HepG2 (cell line): ENCODE data around the gene AHSA1. TPM values are rescaled to one million over a fixed set of nuclear protein-coding genes. Genes with fewer than 3 reads are reported as not detected.

Source experiments
- ATAC-seq: fragments of 200-7000 bp; cut with Tn5 transposase; 3 replicates; pipeline ENCODE4 v1.9.1; 2020; ENCODE audit warnings: mild to moderate bottlenecking, moderate library complexity
- BruUV-seq: library from RNA; stranded (reverse); fragments of 400-500 nt; replicated peaks from 2 replicates; lab custom pipeline; 2021; lab: Mats Ljungman, UMichigan
- CTCF ChIA-PET: fragments of 300-600 bp; formaldehyde crosslinking; extraction: SDS; loops from one replicate; lab custom pipeline; 2021; ENCODE audit warnings: low total read pairs, inconsistent platforms, low intra/inter-chr PET ratio; lab: Yijun Ruan, JAX
- POLR2A ChIA-PET: fragments of 350-600 bp; sonication (Branson Sonifier 250); formaldehyde crosslinking; loops from one replicate; lab custom pipeline; 2020; ENCODE audit warnings: antibody characterized with exemption, inconsistent platforms; lab: Yijun Ruan, JAX
- DNase-seq: peaks from one replicate; pipeline ENCODE4 v3.0.0-alpha.2; 2015; ENCODE audit warnings: low spot score
- FAIRE-seq: peaks from 3 replicates; lab custom pipeline; 2011; peaks lifted over from hg19 to GRCh38; lab: Jason Lieb, UNC
- H2AFZ ChIP-seq: one replicate; pipeline ENCODE4 v1.6.1; 2011; ENCODE audit warnings: low read length, inconsistent platforms
- H3K27ac ChIP-seq: fragments of 300-600 bp; 3 replicates; pipeline ENCODE4 v1.8.0; 2011; ENCODE audit warnings: mixed run types, mild to moderate bottlenecking, mixed read lengths, low read length, inconsistent platforms; ENCODE audit not compliant: insufficient read depth; ENCODE audit errors: extremely low read length
- H3K27me3 ChIP-seq, 2 experiments: fragments of 200-600 bp in 1 of 2; 2 replicates in 1 of 2; 3 replicates in 1 of 2; pipeline versions ENCODE4 v1.6.0 to v1.8.0; 2011; ENCODE audit warnings: low read length in 2 of 2, mild to moderate bottlenecking in 2 of 2, moderate library complexity in 2 of 2, inconsistent platforms in 1 of 2; ENCODE audit not compliant: insufficient read depth in 2 of 2, control insufficient read depth in 1 of 2
- H3K36me3 ChIP-seq, 2 experiments: fragments of 200-600 bp in 1 of 2; replicated peaks in 1 of 2; 2 replicates in 1 of 2; 3 replicates in 1 of 2; pipeline versions ENCODE4 v1.5.1 to v1.8.0; 2011; ENCODE audit warnings: low read length in 2 of 2, inconsistent platforms in 1 of 2; ENCODE audit not compliant: insufficient read depth in 2 of 2, control insufficient read depth in 1 of 2
- H3K4me1 ChIP-seq: 2 replicates; pipeline ENCODE4 v1.5.1; 2012; ENCODE audit warnings: low read length, inconsistent platforms; ENCODE audit not compliant: insufficient read depth
- H3K4me2 ChIP-seq: 2 replicates; pipeline ENCODE4 v1.6.0; 2011; ENCODE audit warnings: low read depth, low read length, inconsistent platforms
- H3K4me3 ChIP-seq, 3 experiments: fragments of 200-600 bp in 1 of 3; sonication (generic), shearing (Covaris generic) in 1 of 3; replicated peaks in 1 of 3; 2 replicates each; pipeline ENCODE4 v1.5.1; 2011 to 2016; ENCODE audit warnings: low read length in 3 of 3, inconsistent platforms in 2 of 3, low read depth in 2 of 3, mild to moderate bottlenecking in 2 of 3, control low read depth in 1 of 3, mixed read lengths in 1 of 3; ENCODE audit not compliant: insufficient read depth in 1 of 3
- H3K79me2 ChIP-seq: one replicate; pipeline ENCODE4 v1.6.1; 2011; ENCODE audit warnings: low read length, inconsistent platforms; ENCODE audit not compliant: insufficient read depth
- H3K9ac ChIP-seq: 2 replicates; pipeline ENCODE4 v1.6.0; 2011; ENCODE audit warnings: mild to moderate bottlenecking, low read depth, low read length, inconsistent platforms; ENCODE audit not compliant: insufficient read depth
- H3K9me3 ChIP-seq: 2 replicates; pipeline ENCODE4 v1.5.1; 2012; ENCODE audit warnings: mild to moderate bottlenecking, low read length
- H4K20me1 ChIP-seq: 2 replicates; pipeline ENCODE4 v1.6.0; 2011; ENCODE audit warnings: inconsistent platforms, mild to moderate bottlenecking, low read length, moderate library complexity; ENCODE audit not compliant: insufficient read depth
- CAMTA2 ChIP-seq: sonication (generic); formaldehyde crosslinking; IDR thresholded peaks from 2 replicates; pipeline ENCODE4 v1.4.0; 2020; ENCODE audit warnings: mild to moderate bottlenecking, missing genetic modification reagents, borderline replicate concordance
- CENPX ChIP-seq: sonication (generic); formaldehyde crosslinking; IDR thresholded peaks from 2 replicates; pipeline ENCODE4 v1.9.0; 2021; ENCODE audit warnings: mild to moderate bottlenecking, missing genetic modification reagents, moderate library complexity
- CHD4 ChIP-seq: fragments of 200-600 bp; sonication (generic); IDR thresholded peaks from 2 replicates; pipeline ENCODE4 v1.7.0; 2017; ENCODE audit warnings: mild to moderate bottlenecking, low read length, borderline replicate concordance
- KDM5B ChIP-seq: sonication (generic); formaldehyde crosslinking; IDR thresholded peaks from 2 replicates; pipeline ENCODE4 v1.4.0; 2020; ENCODE audit warnings: missing genetic modification reagents, mild to moderate bottlenecking, borderline replicate concordance
- SMARCE1 ChIP-seq: fragments of 450-650 bp; IDR thresholded peaks from 2 replicates; pipeline ENCODE4 v1.6.1; 2017; ENCODE audit warnings: borderline replicate concordance
- SOX13 ChIP-seq, 3 experiments: fragments of 450-650 bp in 1 of 3; sonication (generic) in 1 of 3; formaldehyde crosslinking in 1 of 3; IDR thresholded peaks in 2 of 3; conservative IDR thresholded peaks in 1 of 3; 2 replicates each; pipeline versions ENCODE4 v1.5.0 to v1.6.1; 2016 to 2020; ENCODE audit warnings: antibody characterized with exemption in 1 of 3, mild to moderate bottlenecking in 1 of 3, missing compliant biosample characterization in 1 of 3, missing genetic modification reagents in 1 of 3, moderate library complexity in 1 of 3
- SP140L ChIP-seq: sonication (generic); formaldehyde crosslinking; IDR thresholded peaks from 2 replicates; pipeline ENCODE4 v1.4.0; 2020; ENCODE audit warnings: missing genetic modification reagents, borderline replicate concordance
- TEAD3 ChIP-seq: optimal IDR thresholded peaks from 2 replicates; pipeline ENCODE3; 2016; ENCODE audit warnings: borderline replicate concordance
- ZFYVE20 ChIP-seq: sonication (generic); formaldehyde crosslinking; IDR thresholded peaks from 2 replicates; pipeline ENCODE4 v1.8.0; 2023; ENCODE audit warnings: low read depth, mild to moderate bottlenecking, moderate library complexity, missing genetic modification reagents, borderline replicate concordance
- ZNF331 ChIP-seq: sonication (generic); formaldehyde crosslinking; IDR thresholded peaks from 2 replicates; pipeline ENCODE4 v1.4.0; 2020; ENCODE audit warnings: missing genetic modification reagents
- ZNF781 ChIP-seq: sonication (generic); formaldehyde crosslinking; IDR thresholded peaks from 2 replicates; pipeline ENCODE4 v1.5.1; 2020; ENCODE audit warnings: borderline replicate concordance, mild to moderate bottlenecking, missing genetic modification reagents; ENCODE audit errors: not compliant biosample characterization
- WGBS: methylation state at CpG from one replicate; pipeline ENCODE4 v1.1.6; 2017; ENCODE audit warnings: low lambda C conversion rate; 5-methylcytosine and 5-hydroxymethylcytosine counted together
- in situ Hi-C: cut with HindIII; loops from 2 replicates; pipeline ENCODE4 v1.10.0; 2017; ENCODE audit warnings: low pct_unique_long_range_greater_than_20kb; ENCODE audit not compliant: extremely low pct_ligation_motif_present
- intact Hi-C: fragments of 100-400 bp; cut with micrococcal nuclease; formaldehyde crosslinking; loops from one replicate; pipeline ENCODE4 v1.10.0; 2022; ENCODE audit not compliant: unreplicated experiment
- polyA plus RNA-seq, 8 experiments: library from polyadenylated mRNA; depleted of rRNA in 3 of 8; stranded (reverse) in 7 of 8; unstranded in 1 of 8; fragments of >200 nt; fragmentation: Illumina TruSeq in 4 of 8; extraction: Trizol in 4 of 8; gene quantifications; 2 replicates each; pipeline versions ENCODE4 v1.2.1 to v1.2.3, GENCODE V29; 2011 to 2016; ENCODE audit warnings: low read depth in 4 of 8, missing spikeins in 1 of 8, mixed read lengths in 1 of 8; ENCODE audit not compliant: insufficient read depth in 1 of 8
- total RNA-seq, 5 experiments: library from RNA; depleted of rRNA; stranded (reverse); fragments of >200 nt; fragmentation: Illumina TruSeq; extraction: Trizol; gene quantifications; 2 replicates each; pipeline ENCODE4 v1.2.3, GENCODE V29; 2016; ENCODE audit warnings: low read depth in 1 of 5
- TF ChIP-seq, protein P1 (sequence below): sonication (generic); formaldehyde crosslinking; IDR thresholded peaks from 2 replicates; pipeline ENCODE4 v1.4.0; 2020; ENCODE audit warnings: missing genetic modification reagents
- TF ChIP-seq, protein P2 (sequence below): sonication (generic); formaldehyde crosslinking; IDR thresholded peaks from 2 replicates; pipeline ENCODE4 v1.8.1; 2023; ENCODE audit warnings: missing genetic modification reagents, mild to moderate bottlenecking, borderline replicate concordance
- TF ChIP-seq, protein P3 (sequence below): sonication (generic); formaldehyde crosslinking; IDR thresholded peaks from 2 replicates; pipeline ENCODE4 v1.4.0; 2020; ENCODE audit warnings: low read depth, mild to moderate bottlenecking, missing genetic modification reagents
- TF ChIP-seq, protein P4 (sequence below), 2 experiments: IDR thresholded peaks; 2 replicates each; pipeline ENCODE4 v1.6.1; 2011 to 2012; ENCODE audit warnings: low read length in 2 of 2, borderline replicate concordance in 1 of 2, low read depth in 1 of 2, mild to moderate bottlenecking in 1 of 2, moderate library complexity in 1 of 2

The AHSA1 gene
- total and polyA plus RNA-seq, 2 of the 13 experiments (the other 11 are each of a cell fraction or from before 2014, with no cell fraction given): 113 to 241 TPM

DNA sequence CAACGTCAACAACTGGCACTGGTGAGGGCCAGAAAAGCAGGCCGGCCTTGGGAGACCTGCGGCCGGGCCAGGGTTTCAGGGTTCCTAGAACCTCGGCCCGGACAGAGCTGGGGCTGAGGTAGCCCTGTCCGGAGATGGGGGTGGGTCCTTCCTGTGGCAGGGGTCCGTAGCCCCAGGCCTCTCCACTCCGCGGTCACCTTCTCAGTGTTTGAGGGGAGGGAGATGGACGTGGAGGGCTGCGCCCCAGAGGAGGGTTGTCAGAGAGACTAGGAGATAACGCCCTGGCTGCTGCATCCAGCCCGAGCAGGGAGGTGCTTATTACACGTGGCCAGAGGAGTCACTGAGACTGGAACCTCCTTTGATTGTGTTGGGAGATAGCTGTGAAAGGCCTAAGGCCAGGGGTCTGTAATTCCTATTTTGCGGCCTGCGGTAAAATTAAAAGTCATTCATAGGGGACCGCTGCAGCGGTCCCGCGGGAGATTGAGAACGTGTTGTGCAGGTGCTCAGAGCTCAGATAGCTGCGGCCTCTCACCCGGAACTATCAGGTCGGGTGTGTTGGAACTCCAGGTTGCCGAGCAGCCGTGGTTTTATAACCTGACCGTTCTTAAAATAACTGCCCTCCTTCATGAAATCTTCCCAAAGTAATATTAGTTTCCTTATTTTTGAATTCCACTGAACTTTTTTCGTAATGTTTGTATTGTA, 507 bp downstream of the AHSA1 start:
- Histone ChIP-seq H3K27me3 (no peaks in the 10 kb centered on the region; a peak in 1 of 5 replicates), H3K9me3 (no peaks in the 10 kb centered on the region), H3K9ac (peak overlapping the region; percentile 89), H3K4me3 (peak overlapping the region; percentile 79 to 98 (median 90)), H4K20me1 (peaks cover 8% of the 10 kb centered on the region), H3K4me2 (peak overlapping the region; percentile 95), H3K79me2 (peaks cover 48% of the 10 kb centered on the region), H3K4me1 (peaks cover 35% of the 10 kb centered on the region), H3K27ac (peak overlapping the region; percentile 88), H3K36me3 (peaks cover 26 to 36% of the 10 kb centered on the region in 2 experiments), H2AFZ (no peak overlapping the region)
- no TSS peak for BruUV-seq
- WGBS: under 1% methylated on average over 10 of the region's 29 CpGs
- intact Hi-C loops: loop anchor here (2.0 to 5.0 kb wide), 2 partner anchors 40 to 136 kb away; partner anchors contain the start of genes GSTZ1, ISM2 and POMT2
- FAIRE-seq (no peak), ATAC-seq (peak; percentile 54), DNase-seq (peak; percentile 40)
- in situ Hi-C loops: loop anchor here (5.0 kb wide), 1 partner anchor 94 kb away; no protein-coding TSS in a partner anchor
- CTCF ChIA-PET: interaction anchor here (0.7 to 1.8 kb wide), 3 partner anchors 10 to 93 kb away, joined by 4 to 14 read pairs (median 4); no protein-coding TSS in a partner anchor
- POLR2A ChIA-PET: interaction anchor here (1.1 to 2.7 kb wide), 7 partner anchors 9 to 138 kb away, joined by 4 to 10 read pairs (median 6); partner anchors contain the start of genes GSTZ1, ISM2, POMT2 and SAMD15
- TF ChIP-seq ZFYVE20 (CRISPR knock-in tag) (no peak), CHD4 (no peak), KDM5B (CRISPR knock-in tag) (no peak; the same call in 1 of the 2 replicates), ZNF781 (CRISPR knock-in tag) (no peak), SOX13 (IDR thresholded peaks at IDR 0.05) (no peak), SOX13 (CRISPR knock-in tag; conservative IDR thresholded peaks at IDR 0.05 in 1 of 2, IDR thresholded peaks at IDR 0.05 in 1 of 2) (no peak), ZNF331 (CRISPR knock-in tag) (no peak), CENPX (CRISPR knock-in tag) (no peak), SMARCE1 (no peak), SP140L (CRISPR knock-in tag) (no peak), CAMTA2 (0 out of 2 replicates have a peak, but pooled peaks have one; percentile 26), TEAD3 (CRISPR knock-in tag) (no peak)
- TF ChIP-seq, protein P1, sequence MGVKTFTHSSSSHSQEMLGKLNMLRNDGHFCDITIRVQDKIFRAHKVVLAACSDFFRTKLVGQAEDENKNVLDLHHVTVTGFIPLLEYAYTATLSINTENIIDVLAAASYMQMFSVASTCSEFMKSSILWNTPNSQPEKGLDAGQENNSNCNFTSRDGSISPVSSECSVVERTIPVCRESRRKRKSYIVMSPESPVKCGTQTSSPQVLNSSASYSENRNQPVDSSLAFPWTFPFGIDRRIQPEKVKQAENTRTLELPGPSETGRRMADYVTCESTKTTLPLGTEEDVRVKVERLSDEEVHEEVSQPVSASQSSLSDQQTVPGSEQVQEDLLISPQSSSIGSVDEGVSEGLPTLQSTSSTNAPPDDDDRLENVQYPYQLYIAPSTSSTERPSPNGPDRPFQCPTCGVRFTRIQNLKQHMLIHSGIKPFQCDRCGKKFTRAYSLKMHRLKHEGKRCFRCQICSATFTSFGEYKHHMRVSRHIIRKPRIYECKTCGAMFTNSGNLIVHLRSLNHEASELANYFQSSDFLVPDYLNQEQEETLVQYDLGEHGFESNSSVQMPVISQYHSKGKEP: no peak
- TF ChIP-seq, protein P2, sequence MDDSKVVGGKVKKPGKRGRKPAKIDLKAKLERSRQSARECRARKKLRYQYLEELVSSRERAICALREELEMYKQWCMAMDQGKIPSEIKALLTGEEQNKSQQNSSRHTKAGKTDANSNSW (CRISPR knock-in tag): no peak
- TF ChIP-seq, protein P3, sequence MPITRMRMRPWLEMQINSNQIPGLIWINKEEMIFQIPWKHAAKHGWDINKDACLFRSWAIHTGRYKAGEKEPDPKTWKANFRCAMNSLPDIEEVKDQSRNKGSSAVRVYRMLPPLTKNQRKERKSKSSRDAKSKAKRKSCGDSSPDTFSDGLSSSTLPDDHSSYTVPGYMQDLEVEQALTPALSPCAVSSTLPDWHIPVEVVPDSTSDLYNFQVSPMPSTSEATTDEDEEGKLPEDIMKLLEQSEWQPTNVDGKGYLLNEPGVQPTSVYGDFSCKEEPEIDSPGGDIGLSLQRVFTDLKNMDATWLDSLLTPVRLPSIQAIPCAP: no peak
- TF ChIP-seq, protein P4, sequence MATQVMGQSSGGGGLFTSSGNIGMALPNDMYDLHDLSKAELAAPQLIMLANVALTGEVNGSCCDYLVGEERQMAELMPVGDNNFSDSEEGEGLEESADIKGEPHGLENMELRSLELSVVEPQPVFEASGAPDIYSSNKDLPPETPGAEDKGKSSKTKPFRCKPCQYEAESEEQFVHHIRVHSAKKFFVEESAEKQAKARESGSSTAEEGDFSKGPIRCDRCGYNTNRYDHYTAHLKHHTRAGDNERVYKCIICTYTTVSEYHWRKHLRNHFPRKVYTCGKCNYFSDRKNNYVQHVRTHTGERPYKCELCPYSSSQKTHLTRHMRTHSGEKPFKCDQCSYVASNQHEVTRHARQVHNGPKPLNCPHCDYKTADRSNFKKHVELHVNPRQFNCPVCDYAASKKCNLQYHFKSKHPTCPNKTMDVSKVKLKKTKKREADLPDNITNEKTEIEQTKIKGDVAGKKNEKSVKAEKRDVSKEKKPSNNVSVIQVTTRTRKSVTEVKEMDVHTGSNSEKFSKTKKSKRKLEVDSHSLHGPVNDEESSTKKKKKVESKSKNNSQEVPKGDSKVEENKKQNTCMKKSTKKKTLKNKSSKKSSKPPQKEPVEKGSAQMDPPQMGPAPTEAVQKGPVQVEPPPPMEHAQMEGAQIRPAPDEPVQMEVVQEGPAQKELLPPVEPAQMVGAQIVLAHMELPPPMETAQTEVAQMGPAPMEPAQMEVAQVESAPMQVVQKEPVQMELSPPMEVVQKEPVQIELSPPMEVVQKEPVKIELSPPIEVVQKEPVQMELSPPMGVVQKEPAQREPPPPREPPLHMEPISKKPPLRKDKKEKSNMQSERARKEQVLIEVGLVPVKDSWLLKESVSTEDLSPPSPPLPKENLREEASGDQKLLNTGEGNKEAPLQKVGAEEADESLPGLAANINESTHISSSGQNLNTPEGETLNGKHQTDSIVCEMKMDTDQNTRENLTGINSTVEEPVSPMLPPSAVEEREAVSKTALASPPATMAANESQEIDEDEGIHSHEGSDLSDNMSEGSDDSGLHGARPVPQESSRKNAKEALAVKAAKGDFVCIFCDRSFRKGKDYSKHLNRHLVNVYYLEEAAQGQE (IDR thresholded peaks at IDR 0.05; ENCODE audit: borderline replicate concordance in 1 of 2, low read depth in 1 of 2, low read length in 2 of 2): no peak
